Activated CD8-positive, alpha-beta memory T cell treated with anti-CD3 and anti-CD28 coated beads, Interleukin-2, amount 50 U/mL, for 48 hours (primary cell): ENCODE data around the gene OGDH.
A peak's percentile ranks its signal among the peaks of the same experiment; 100 is the strongest.

Source experiments
- DNase-seq: peaks from one replicate; pipeline ENCODE4 v3.0.0-alpha.2; 2020

The OGDH gene

GRCh38 chr7:44643206-44643605 is 36.8 kb downstream of the OGDH start:
- DNase-seq = no peak

GRCh38 chr7:44645254-44645653 is 38.8 kb downstream of the OGDH start:
- DNase-seq = peak; percentile 35

- peak; percentile 10 for DNase-seq
These were observed 39.3 kb downstream of the OGDH start for GRCh38 chr7:44645696-44646095.

GRCh38 chr7:44646176-44646920 is 39.9 kb downstream of the OGDH start:
- DNase-seq = no peak

GRCh38 chr7:44646921-44647636 is 40.7 kb downstream of the OGDH start:
- no peak for DNase-seq

- DNase-seq = no peak
These were observed 41.7 kb downstream of the OGDH start for GRCh38 chr7:44647981-44648714.

- DNase-seq = no peak
These were observed 43.8 kb downstream of the OGDH start for GRCh38 chr7:44650242-44650641.

GRCh38 chr7:44650772-44651171 is 44.3 kb downstream of the OGDH start:
- DNase-seq = no peak

GRCh38 chr7:44652535-44652934 is 46.1 kb downstream of the OGDH start:
- no peak for DNase-seq

GRCh38 chr7:44654255-44654796 is 47.9 kb downstream of the OGDH start:
- no peak for DNase-seq

GRCh38 chr7:44655341-44655740 is 48.9 kb downstream of the OGDH start:
- no peak for DNase-seq

GRCh38 chr7:44658979-44659378 is 52.6 kb downstream of the OGDH start:
- no peak for DNase-seq

- DNase-seq = no peak
These were observed 54.8 kb downstream of the OGDH start for GRCh38 chr7:44661233-44661632.

GRCh38 chr7:44664780-44665461 is 58.5 kb downstream of the OGDH start:
- DNase-seq = no peak

- no peak for DNase-seq
These were observed 59.2 kb downstream of the OGDH start for GRCh38 chr7:44665531-44666213.

GRCh38 chr7:44666566-44666965 is 60.1 kb downstream of the OGDH start:
- no peak for DNase-seq

- DNase-seq = no peak
These were observed 60.8 kb downstream of the OGDH start for GRCh38 chr7:44667190-44667589.

- DNase-seq = no peak
These were observed 64.6 kb downstream of the OGDH start for GRCh38 chr7:44671069-44671468.

- no peak for DNase-seq
These were observed 66.9 kb downstream of the OGDH start for GRCh38 chr7:44673324-44673723.

- no peak for DNase-seq
These were observed 67.3 kb downstream of the OGDH start for GRCh38 chr7:44673771-44674170.

- no peak for DNase-seq
These were observed 68.0 kb downstream of the OGDH start for GRCh38 chr7:44674381-44674780.

- no peak for DNase-seq
These were observed 70.3 kb downstream of the OGDH start for GRCh38 chr7:44676776-44677175.
